Uterus (tissue), 4 donors: ENCODE data around the gene SRC. TPM values are rescaled to one million over a fixed set of nuclear protein-coding genes. Genes with fewer than 3 reads are reported as not detected.

Experiments
- DNase-seq, 2 donors: peaks; one replicate each; pipeline ENCODE4 v3.0.0-alpha.2; 2019 to 2020
- H3K27ac ChIP-seq, 2 donors: fragments of 200-600 bp; sonication (generic); 1 replicate in 1 of 2; 2 replicates in 1 of 2; pipeline ENCODE4 v1.5.1; 2016 to 2018
- H3K27me3 ChIP-seq, 2 donors: fragments of 200-600 bp; sonication (generic); one replicate each; pipeline ENCODE4 v1.5.1; 2018 to 2019; ENCODE audit warnings: control low read depth in 1 of 2
- H3K36me3 ChIP-seq, 2 donors: fragments of 200-600 bp; sonication (generic); one replicate each; pipeline ENCODE4 v1.5.1; 2019; ENCODE audit warnings: control low read depth in 1 of 2
- H3K4me1 ChIP-seq, 2 donors: fragments of 200-600 bp; sonication (generic); one replicate each; pipeline ENCODE4 v1.5.1; 2018 to 2019; ENCODE audit warnings: control low read depth in 1 of 2
- H3K4me3 ChIP-seq, 2 donors: fragments of 200-600 bp; sonication (generic); 1 replicate in 1 of 2; 2 replicates in 1 of 2; pipeline ENCODE4 v1.5.1; 2018 to 2019; ENCODE audit warnings: mild to moderate bottlenecking in 1 of 2
- H3K9me3 ChIP-seq, 2 donors: fragments of 200-600 bp; sonication (generic); one replicate each; pipeline ENCODE4 v1.5.1; 2019; ENCODE audit warnings: control low read depth in 1 of 2
- POLR2A ChIP-seq, 2 donors: fragments of 450-650 bp; IDR thresholded peaks; one replicate each; pipeline ENCODE4 v1.6.1; 2016; ENCODE audit warnings: antibody characterized with exemption in 2 of 2, mild to moderate bottlenecking in 1 of 2, moderate library complexity in 1 of 2
- intact Hi-C: fragments of 100-400 bp; cut with DNase I; formaldehyde crosslinking; loops from one replicate; pipeline ENCODE4 v1.15.1; 2023; ENCODE audit warnings: low total_unique reads
- total RNA-seq, 4 donors: library from RNA; depleted of rRNA in 3 of 4; stranded (reverse); fragments of >200 nt in 3 of 4; gene quantifications; one replicate each; pipeline versions ENCODE4 v1.1.0 to v1.2.4, GENCODE V29; 2014 to 2023
- TF ChIP-seq, protein P1 (sequence below), 4 experiments: fragments of 200-600 bp in 2 of 4; fragments of 450-650 bp in 2 of 4; sonication (generic) in 2 of 4; IDR thresholded peaks; one replicate each; pipeline ENCODE4 v1.5.1; 2016 to 2019; ENCODE audit warnings: antibody characterized with exemption in 4 of 4, mild to moderate bottlenecking in 2 of 4, moderate library complexity in 1 of 4
- donor health status: DM: yes; HTN: yes; CAD: no.

Gene SRC
- total RNA-seq, 4 donors from 2014 or later: 25.0 to 110 (median 34.1) TPM

GRCh38 chr20:37392441-37393195 is 46.7 kb downstream of the SRC start:
- no peak for TF ChIP-seq POLR2A (IDR thresholded peaks at IDR 0.05)
- TF ChIP-seq, protein P1, sequence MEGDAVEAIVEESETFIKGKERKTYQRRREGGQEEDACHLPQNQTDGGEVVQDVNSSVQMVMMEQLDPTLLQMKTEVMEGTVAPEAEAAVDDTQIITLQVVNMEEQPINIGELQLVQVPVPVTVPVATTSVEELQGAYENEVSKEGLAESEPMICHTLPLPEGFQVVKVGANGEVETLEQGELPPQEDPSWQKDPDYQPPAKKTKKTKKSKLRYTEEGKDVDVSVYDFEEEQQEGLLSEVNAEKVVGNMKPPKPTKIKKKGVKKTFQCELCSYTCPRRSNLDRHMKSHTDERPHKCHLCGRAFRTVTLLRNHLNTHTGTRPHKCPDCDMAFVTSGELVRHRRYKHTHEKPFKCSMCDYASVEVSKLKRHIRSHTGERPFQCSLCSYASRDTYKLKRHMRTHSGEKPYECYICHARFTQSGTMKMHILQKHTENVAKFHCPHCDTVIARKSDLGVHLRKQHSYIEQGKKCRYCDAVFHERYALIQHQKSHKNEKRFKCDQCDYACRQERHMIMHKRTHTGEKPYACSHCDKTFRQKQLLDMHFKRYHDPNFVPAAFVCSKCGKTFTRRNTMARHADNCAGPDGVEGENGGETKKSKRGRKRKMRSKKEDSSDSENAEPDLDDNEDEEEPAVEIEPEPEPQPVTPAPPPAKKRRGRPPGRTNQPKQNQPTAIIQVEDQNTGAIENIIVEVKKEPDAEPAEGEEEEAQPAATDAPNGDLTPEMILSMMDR (IDR thresholded peaks at IDR 0.05): no peak
- Histone ChIP-seq H3K4me1 (no peaks in the 10 kb centered on the region), H3K27me3 (no peaks in the 10 kb centered on the region), H3K27ac (no peak overlapping the region), H3K4me3 (no peak overlapping the region), H3K36me3 (no peaks in the 10 kb centered on the region), H3K9me3 (no peaks in the 10 kb centered on the region)
- intact Hi-C loops: no loop called here
- DNase-seq: no peak

DNA sequence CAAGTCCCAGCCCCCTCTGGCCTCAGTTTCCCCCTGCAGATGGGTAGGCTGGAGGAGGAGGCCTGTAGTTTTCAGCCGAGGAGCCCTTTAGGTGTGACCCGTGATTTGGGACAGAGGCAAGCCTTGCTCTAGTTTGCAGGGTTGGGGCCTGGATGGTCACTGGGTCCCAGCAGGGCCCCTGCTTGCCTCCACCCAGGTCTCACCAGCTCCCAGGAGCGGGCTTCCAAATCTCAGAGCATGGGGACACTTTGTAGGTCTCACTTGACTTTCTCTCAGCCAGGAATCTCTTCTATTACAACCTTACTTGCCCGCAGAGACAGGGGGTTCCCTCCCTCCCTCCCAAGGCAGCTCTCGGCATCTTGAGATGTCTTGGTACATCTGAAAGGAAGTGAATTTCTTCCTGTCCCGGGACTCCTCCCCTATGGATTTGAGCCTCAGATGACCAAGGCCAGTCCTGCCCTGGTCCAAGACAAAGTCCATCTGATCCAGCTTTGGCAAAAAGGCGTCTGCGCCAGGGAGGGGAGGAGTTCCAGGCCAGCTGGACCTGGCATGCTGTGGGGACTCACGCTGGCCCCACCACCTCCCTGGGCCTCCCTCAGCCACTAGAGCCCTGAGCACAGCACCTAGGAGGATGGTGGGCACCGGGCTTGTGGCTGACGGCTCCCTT is 47.4 kb downstream of the SRC start:
- Histone ChIP-seq H3K27ac (no peak overlapping the region), H3K36me3 (no peaks in the 10 kb centered on the region), H3K9me3 (no peaks in the 10 kb centered on the region), H3K4me1 (no peaks in the 10 kb centered on the region), H3K4me3 (no peak overlapping the region), H3K27me3 (no peaks in the 10 kb centered on the region)
- no peak for DNase-seq
- intact Hi-C loops: no loop called here
- no peak for TF ChIP-seq POLR2A (IDR thresholded peaks at IDR 0.05)
- TF ChIP-seq, protein P1 (IDR thresholded peaks at IDR 0.05): no peak

DNA sequence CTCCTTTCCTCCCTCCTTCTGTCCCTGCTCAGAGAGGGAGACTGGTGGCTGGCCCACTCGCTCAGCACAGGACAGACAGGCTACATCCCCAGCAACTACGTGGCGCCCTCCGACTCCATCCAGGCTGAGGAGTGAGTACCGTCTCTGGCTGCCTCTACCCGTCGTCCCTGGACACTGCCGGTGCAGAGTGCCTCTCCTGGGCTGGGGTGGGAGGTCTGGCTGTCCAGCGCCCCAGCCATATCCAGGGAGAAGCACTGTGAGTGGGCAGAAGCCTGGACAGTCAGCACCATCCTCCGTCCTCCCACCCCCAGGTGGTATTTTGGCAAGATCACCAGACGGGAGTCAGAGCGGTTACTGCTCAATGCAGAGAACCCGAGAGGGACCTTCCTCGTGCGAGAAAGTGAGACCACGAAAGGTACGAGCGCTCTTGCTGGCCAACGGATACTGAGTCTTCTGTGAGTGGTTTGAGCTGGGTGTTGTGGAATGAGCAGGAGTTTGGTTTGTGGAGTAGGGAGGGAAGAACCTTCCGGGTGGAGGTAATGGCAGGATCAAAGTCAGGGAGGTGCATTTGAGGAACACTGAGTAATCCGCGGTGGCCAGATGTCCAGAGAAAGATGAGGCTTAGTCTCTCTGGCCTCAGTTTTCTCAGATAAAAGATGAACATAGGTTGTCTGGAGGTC is 48.1 kb downstream of the SRC start:
- no peak for DNase-seq
- intact Hi-C loops: no loop called here

GRCh38 chr20:37394543-37395409 is 48.8 kb downstream of the SRC start:
- H3K4me3 ChIP-seq: no peak overlapping the region
- no peak for TF ChIP-seq POLR2A (IDR thresholded peaks at IDR 0.05)
- TF ChIP-seq, protein P1 (IDR thresholded peaks at IDR 0.05): no peak
- no peaks in the 10 kb centered on the region for H3K27me3 ChIP-seq
- H3K4me1 ChIP-seq: no peaks in the 10 kb centered on the region
- intact Hi-C loops: no loop called here
- H3K9me3 ChIP-seq: no peaks in the 10 kb centered on the region
- DNase-seq: no peak
- H3K36me3 ChIP-seq: no peaks in the 10 kb centered on the region
- H3K27ac ChIP-seq: no peak overlapping the region

More for the DNA sequence above, 48.1 kb downstream of the SRC start:
- Histone ChIP-seq H3K9me3 (no peaks in the 10 kb centered on the region), H3K27me3 (no peaks in the 10 kb centered on the region), H3K27ac (no peak overlapping the region), H3K36me3 (no peaks in the 10 kb centered on the region), H3K4me3 (no peak overlapping the region), H3K4me1 (no peaks in the 10 kb centered on the region)
- TF ChIP-seq POLR2A (IDR thresholded peaks at IDR 0.05): no peak
- TF ChIP-seq, protein P1 (IDR thresholded peaks at IDR 0.05): no peak
